AG04450 (cell line): Measurements from ENCODE around the gene PSD2. TPM values are rescaled to one million over a fixed set of nuclear protein-coding genes. Genes with fewer than 3 reads are reported as not detected.

ENCODE experiments used
- CTCF ChIA-PET: fragments of 300-600, 350-600 bp; formaldehyde crosslinking; extraction: SDS; loops from one replicate; lab custom pipeline; 2022; ENCODE audit warnings: antibody characterized with exemption, inconsistent platforms; lab: Charles Lee
- POLR2A ChIA-PET: fragments of 350-600 bp; formaldehyde crosslinking; extraction: SDS; loops from one replicate; lab custom pipeline; 2021; ENCODE audit warnings: antibody characterized with exemption, inconsistent platforms; lab: Yijun Ruan, JAX
- DNase-seq: peaks from one replicate; pipeline ENCODE4 v3.0.0-alpha.2; 2011; ENCODE audit warnings: low read depth, low spot score
- H3K27ac ChIP-seq: one replicate; pipeline ENCODE4 v1.5.1; 2012; ENCODE audit warnings: low read depth, low read length, control low read depth
- H3K27me3 ChIP-seq: one replicate; pipeline ENCODE4 v1.6.0; 2012; ENCODE audit warnings: low read length; ENCODE audit not compliant: control insufficient read depth, insufficient read depth
- H3K4me3 ChIP-seq: 2 replicates; pipeline ENCODE4 v1.5.1; 2011; ENCODE audit warnings: mild to moderate bottlenecking, low read depth, low read length, control low read depth
- H3K9me3 ChIP-seq: 2 replicates; pipeline ENCODE4 v1.5.1; 2012; ENCODE audit warnings: low read length; ENCODE audit not compliant: control insufficient read depth, insufficient read depth
- CTCF ChIP-seq: IDR thresholded peaks from 2 replicates; pipeline ENCODE4 v1.5.1; 2011; ENCODE audit warnings: low read depth, low read length, control low read depth, inconsistent platforms
- polyA plus RNA-seq: library from polyadenylated mRNA; depleted of rRNA; stranded (reverse); fragments of >200 nt; gene quantifications from 2 replicates; pipeline ENCODE4 v1.2.3, GENCODE V29; 2011; rRNA removed
- small RNA-seq: library from RNA; depleted of rRNA; stranded (forward); fragments of <200 nt; gene quantifications from one replicate; pipeline ENCODE3, GENCODE V24; 2012; ENCODE audit warnings: low read depth; ENCODE audit not compliant: insufficient read length

PSD2 gene
- polyA plus RNA-seq, 1 experiment: not detected

- H3K27ac ChIP-seq: no peak overlapping the region
- no peak for DNase-seq
- no peaks in the 10 kb centered on the region for H3K9me3 ChIP-seq
- CTCF ChIA-PET: interaction anchor here (1.9 kb wide), 1 partner anchor 99 kb away, joined by 5 read pairs; no protein-coding TSS in a partner anchor
- H3K27me3 ChIP-seq: peaks cover 62% of the 10 kb centered on the region
- H3K4me3 ChIP-seq: no peak overlapping the region
- no peak for TF ChIP-seq CTCF
- POLR2A ChIA-PET: no interaction called here
Measured at GRCh38 chr5:139886213-139886612, 90.6 kb downstream of the PSD2 start.

- no peak overlapping the region for H3K4me3 ChIP-seq
- no peak for TF ChIP-seq CTCF
- POLR2A ChIA-PET: no interaction called here
- peaks cover 50% of the 10 kb centered on the region for H3K27me3 ChIP-seq
- CTCF ChIA-PET: no interaction called here
- H3K9me3 ChIP-seq: no peaks in the 10 kb centered on the region
- H3K27ac ChIP-seq: no peak overlapping the region
- no peak for DNase-seq
Measured at GRCh38 chr5:139888370-139888769, 92.8 kb downstream of the PSD2 start.

GRCh38 chr5:139889410-139889809, 93.8 kb downstream of the PSD2 start:
- ChIA-PET POLR2A (no interaction called here), CTCF (no interaction called here)
- Histone ChIP-seq H3K27ac (no peak overlapping the region), H3K4me3 (no peak overlapping the region), H3K9me3 (no peaks in the 10 kb centered on the region), H3K27me3 (peaks cover 47% of the 10 kb centered on the region)
- TF ChIP-seq CTCF: no peak
- no peak for DNase-seq

- ChIA-PET CTCF (interaction anchor here (1.0 kb wide), 1 partner anchor 128 kb away, joined by 3 read pairs; no protein-coding TSS in a partner anchor), POLR2A (no interaction called here)
- no peak for TF ChIP-seq CTCF
- Histone ChIP-seq H3K9me3 (no peaks in the 10 kb centered on the region), H3K27ac (no peak overlapping the region), H3K4me3 (no peak overlapping the region), H3K27me3 (peaks cover 53% of the 10 kb centered on the region)
- DNase-seq: no peak
Measured at GRCh38 chr5:139893873-139894272, 98.3 kb downstream of the PSD2 start.

Small RNAs within 50 kb of the gene (small RNA-seq; reads per million reads assigned to genes)
- gene AC008667.4: not detected

Other genes starting within 250 kb of the PSD2 start
- gene UBE2D2, start 234.5 kb upstream of the PSD2 start, polyA plus RNA-seq: 51.5 and 60.9 TPM in 2 replicates
- 21.3 and 21.5 TPM in 2 replicates for gene CXXC5, start 147.5 kb upstream of the PSD2 start, polyA plus RNA-seq
- gene NRG2, start 247.5 kb downstream of the PSD2 start, polyA plus RNA-seq: 0.02 and 0.12 TPM in 2 replicates